ENCODE measurements around the gene PKN2. TPM values are rescaled to one million over a fixed set of nuclear protein-coding genes. Genes with fewer than 3 reads are reported as not detected.
"Not testable (repeated sequence)": the region's sequence is repeated elsewhere in the genome, so short reads cannot be mapped to it uniquely, and the experiment has no call there.

Gene PKN2
- total RNA-seq, 1 donor from 2014 or later, result 59.0 TPM

DNA sequence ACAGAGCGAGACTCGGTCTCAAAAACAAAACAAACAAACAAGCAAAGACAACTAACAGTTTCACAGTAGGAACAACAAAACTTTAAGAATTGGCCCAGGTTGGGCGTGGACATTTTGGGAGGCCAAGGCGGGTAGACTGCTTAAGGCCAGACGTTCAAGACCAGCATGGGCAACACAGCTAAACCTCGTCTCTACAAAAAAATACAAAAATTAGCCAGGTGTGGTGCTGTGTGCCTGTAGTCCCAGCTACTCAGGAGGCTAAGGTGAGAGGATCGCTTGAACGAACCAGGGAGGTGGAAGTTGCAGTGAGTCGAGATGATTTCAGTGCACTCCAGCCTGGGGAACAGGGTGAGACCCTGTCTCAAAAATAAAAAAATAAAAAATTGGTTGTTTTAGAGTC is 193.8 kb downstream of the PKN2 start:
- no peak for DNase-seq (ENCODE audit: low read depth)

DNA sequence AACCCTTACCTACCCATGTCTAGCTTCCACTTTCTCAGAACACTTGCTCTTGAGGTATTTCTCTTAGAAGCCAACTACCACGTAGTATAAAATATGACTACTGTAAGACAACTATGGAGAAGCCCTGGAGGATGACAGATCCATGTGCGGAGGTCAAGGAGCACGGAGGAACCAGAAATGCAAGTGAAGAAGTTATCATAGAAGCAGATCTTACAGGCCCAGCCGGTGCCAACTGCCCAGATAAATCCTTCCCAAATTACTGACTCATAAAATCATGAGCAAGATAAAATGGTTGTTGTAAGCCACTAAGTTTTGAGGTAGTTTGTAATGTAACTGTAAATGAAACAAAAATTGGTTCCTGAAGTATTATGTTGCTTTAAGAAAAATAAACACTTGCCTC is 194.7 kb downstream of the PKN2 start:
- DNase-seq (ENCODE audit: low read depth), result no peak

DNA sequence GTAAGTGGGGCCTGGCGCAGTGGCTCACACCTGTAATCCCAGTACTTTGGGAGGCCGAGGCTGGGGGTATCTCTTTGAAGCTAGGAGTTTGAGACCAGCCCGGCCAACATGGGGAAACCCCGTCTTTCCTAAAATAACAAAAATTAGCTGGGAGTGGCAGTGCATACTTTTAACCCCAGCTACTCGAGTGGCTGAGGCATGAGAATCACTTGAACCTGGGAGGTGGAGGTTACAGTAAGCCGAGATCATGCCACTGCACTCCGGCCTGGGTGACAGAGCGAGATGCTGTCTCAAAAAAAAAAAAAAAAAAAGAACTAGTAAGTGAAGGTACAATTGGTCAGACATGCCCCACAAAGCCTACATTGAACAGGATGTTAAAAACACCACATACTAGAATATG is 196.6 kb downstream of the PKN2 start:
- DNase-seq (ENCODE audit: low read depth), result not testable (repeated sequence)

DNA sequence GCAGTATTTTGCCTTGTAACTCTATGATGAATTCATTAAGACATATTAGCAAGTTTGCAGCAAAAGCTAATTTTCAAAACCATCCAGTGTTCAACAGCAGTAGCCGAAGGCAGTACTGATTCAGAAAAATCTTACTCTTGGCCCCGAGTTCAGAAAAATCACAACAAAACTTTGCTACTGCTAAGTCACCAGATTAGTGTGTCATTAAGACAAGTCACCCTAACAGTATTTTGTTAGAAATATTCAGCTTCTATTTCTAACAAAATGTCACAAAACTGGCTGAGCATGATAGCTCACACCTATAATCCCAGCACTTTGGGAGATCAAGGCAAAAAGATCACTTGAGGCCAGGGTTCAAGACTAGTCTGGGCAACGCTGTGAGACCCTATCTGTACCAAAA is 199.1 kb downstream of the PKN2 start:
- DNase-seq (ENCODE audit: low read depth), result no peak

Other genes with a start within 250 kb of the PKN2 start
- gene GTF2B, start 207.3 kb downstream of the PKN2 start, total RNA-seq, result 60.2 and 68.6 TPM in 2 replicates